Endothelial cell of umbilical vein (primary cell): Measurements from ENCODE around the gene SPINT3. TPM values are rescaled to one million over a fixed set of nuclear protein-coding genes. Genes with fewer than 3 reads are reported as not detected.

Experiments
- BruUV-seq: library from RNA; stranded (reverse); fragments of 400-500 nt; replicated peaks from 2 replicates; lab custom pipeline; 2021; lab: Mats Ljungman, UMichigan
- CTCF ChIA-PET: fragments of 300-600, 350-600 bp; sonication (Branson Sonifier 250); formaldehyde crosslinking; loops from one replicate; lab custom pipeline; 2021; ENCODE audit warnings: antibody characterized with exemption, inconsistent platforms; lab: Charles Lee
- POLR2A ChIA-PET: fragments of 300-600, 350-600 bp; sonication (Branson Sonifier 250); formaldehyde crosslinking; loops from one replicate; lab custom pipeline; 2021; ENCODE audit warnings: antibody characterized with exemption, inconsistent platforms; lab: Charles Lee
- DNase-seq: peaks from one replicate; pipeline ENCODE4 v3.0.0-alpha.2; 2011; ENCODE audit warnings: low read depth, low spot score
- FAIRE-seq: peaks from 2 replicates; lab custom pipeline; 2011; peaks lifted over from hg19 to GRCh38; lab: Jason Lieb, UNC
- H2AFZ ChIP-seq: 2 replicates; pipeline ENCODE4 v1.6.0; 2012; ENCODE audit warnings: low read depth, low read length, control low read depth, inconsistent platforms
- H3K27ac ChIP-seq: 2 replicates; pipeline ENCODE4 v1.5.1; 2011; ENCODE audit warnings: low read depth, mild to moderate bottlenecking, control low read depth, low read length, moderate library complexity; ENCODE audit not compliant: insufficient read depth
- H3K27me3 ChIP-seq, 2 experiments: 2 replicates each; pipeline versions ENCODE4 v1.6.0 to v1.6.1; 2011; ENCODE audit warnings: low read length in 2 of 2, mixed read lengths in 1 of 2; ENCODE audit not compliant: control insufficient read depth in 2 of 2, insufficient read depth in 2 of 2
- H3K36me3 ChIP-seq, 2 experiments: 2 replicates in 1 of 2; 3 replicates in 1 of 2; pipeline ENCODE4 v1.5.1; 2011; ENCODE audit warnings: low read length in 2 of 2, mild to moderate bottlenecking in 1 of 2, moderate library complexity in 1 of 2; ENCODE audit not compliant: control insufficient read depth in 2 of 2, insufficient read depth in 2 of 2; ENCODE audit errors: extremely low read depth in 1 of 2
- H3K4me1 ChIP-seq: 3 replicates; pipeline ENCODE4 v1.5.1; 2011; ENCODE audit warnings: mild to moderate bottlenecking, low read length; ENCODE audit not compliant: control insufficient read depth, insufficient read depth; ENCODE audit errors: extremely low read depth
- H3K4me2 ChIP-seq: 2 replicates; pipeline ENCODE4 v1.6.1; 2011; ENCODE audit warnings: low read length, control low read depth, mixed read lengths; ENCODE audit not compliant: insufficient read depth
- H3K4me3 ChIP-seq, 3 experiments: fragments of 200-600 bp in 1 of 3; sonication (generic), shearing (Covaris generic) in 1 of 3; replicated peaks in 1 of 3; 2 replicates each; pipeline ENCODE4 v1.5.1; 2011 to 2016; ENCODE audit warnings: control low read depth in 3 of 3, low read length in 3 of 3, mild to moderate bottlenecking in 2 of 3, inconsistent platforms in 1 of 3, low read depth in 1 of 3, moderate library complexity in 1 of 3; ENCODE audit not compliant: insufficient read depth in 1 of 3
- H3K79me2 ChIP-seq: 2 replicates; pipeline ENCODE4 v1.6.0; 2012; ENCODE audit warnings: low read length, inconsistent platforms; ENCODE audit not compliant: control insufficient read depth, insufficient read depth
- H3K9ac ChIP-seq: replicated peaks from 2 replicates; pipeline ENCODE3; 2011; ENCODE audit warnings: low read length, control low read depth; ENCODE audit not compliant: insufficient read depth; ENCODE audit errors: extremely low read depth
- H3K9me1 ChIP-seq: replicated peaks from 3 replicates; pipeline ENCODE4 v1.6.0; 2011; ENCODE audit warnings: mild to moderate bottlenecking, low read length; ENCODE audit not compliant: control insufficient read depth, insufficient read depth; ENCODE audit errors: extremely low read depth
- H3K9me3 ChIP-seq: replicated peaks from 2 replicates; pipeline ENCODE4 v1.5.1; 2012; ENCODE audit warnings: low read length, inconsistent platforms; ENCODE audit not compliant: control insufficient read depth, insufficient read depth
- H4K20me1 ChIP-seq: replicated peaks from 2 replicates; pipeline ENCODE3; 2011; ENCODE audit warnings: mild to moderate bottlenecking, low read length; ENCODE audit not compliant: control insufficient read depth, insufficient read depth; ENCODE audit errors: extremely low read depth
- CTCF ChIP-seq, 2 donors: IDR thresholded peaks; 1 replicate in 1 of 2; 2 replicates in 1 of 2; pipeline ENCODE4 v1.5.1; 2011; ENCODE audit warnings: low read length in 2 of 2, mild to moderate bottlenecking in 2 of 2, moderate library complexity in 2 of 2, control low read depth in 1 of 2, inconsistent platforms in 1 of 2, low read depth in 1 of 2; ENCODE audit not compliant: insufficient read depth in 1 of 2; ENCODE audit errors: extremely low read depth in 1 of 2
- EZH2 ChIP-seq: IDR thresholded peaks from 2 replicates; pipeline ENCODE4 v1.6.1; 2012; ENCODE audit warnings: borderline replicate concordance, low read depth, mild to moderate bottlenecking, moderate library complexity, low read length, inconsistent platforms; ENCODE audit not compliant: severe bottlenecking
- FOS ChIP-seq: IDR thresholded peaks from 2 replicates; pipeline ENCODE4 v1.6.1; 2011; ENCODE audit warnings: mild to moderate bottlenecking, low read length, moderate library complexity, borderline replicate concordance; ENCODE audit not compliant: insufficient read depth
- GATA2 ChIP-seq: IDR thresholded peaks from 2 replicates; pipeline ENCODE4 v1.7.0; 2011; ENCODE audit warnings: low read depth, mild to moderate bottlenecking, moderate library complexity, mixed read lengths, low read length; ENCODE audit not compliant: insufficient read length, insufficient read depth
- JUN ChIP-seq: IDR thresholded peaks from 2 replicates; pipeline ENCODE4 v1.6.1; 2011; ENCODE audit warnings: borderline replicate concordance, low read depth; ENCODE audit not compliant: insufficient read length, insufficient read depth
- MAX ChIP-seq: IDR thresholded peaks from 2 replicates; pipeline ENCODE4 v1.6.1; 2011; ENCODE audit not compliant: insufficient read depth, insufficient read length
- MYC ChIP-seq: IDR thresholded peaks from one replicate; pipeline ENCODE4 v1.6.1; 2011; ENCODE audit warnings: mild to moderate bottlenecking, low read depth, low read length
- POLR2A ChIP-seq: IDR thresholded peaks from 2 replicates; pipeline ENCODE4 v1.6.1; 2012; ENCODE audit warnings: low read depth, mild to moderate bottlenecking, control low read depth, low read length
- POLR2AphosphoS5 ChIP-seq: IDR thresholded peaks from 2 replicates; pipeline ENCODE4 v1.6.1; 2012; ENCODE audit warnings: low read depth, mild to moderate bottlenecking, control low read depth, low read length, moderate library complexity; ENCODE audit not compliant: insufficient read depth
- dilution Hi-C: fragments of 300-500 bp; cut with MboI; formaldehyde crosslinking; loops from one replicate; pipeline ENCODE4 v1.15.0; 2019; ENCODE audit warnings: low sequenced_read_pairs; ENCODE audit not compliant: extremely low pct_ligation_motif_present
- intact Hi-C: fragments of 100-400 bp; cut with micrococcal nuclease; formaldehyde crosslinking; loops from one replicate; pipeline ENCODE4 v1.10.0; 2022
- polyA plus RNA-seq, 4 experiments: library from polyadenylated mRNA; depleted of rRNA in 3 of 4; stranded (reverse) in 3 of 4; unstranded in 1 of 4; fragments of >200 nt; gene quantifications; 2 replicates each; pipeline versions ENCODE4 v1.2.1 to v1.2.3, GENCODE V29; 2011 to 2012; ENCODE audit warnings: missing spikeins in 1 of 4
- total RNA-seq: library from RNA; stranded (reverse); gene quantifications from 2 replicates; pipeline ENCODE4 v1.2.3, GENCODE V29; 2021

The SPINT3 gene
- total and polyA plus RNA-seq, 2 donors (not counting 3 experiments of a cell fraction or from before 2014, with no cell fraction given) = not detected

- H3K27ac ChIP-seq = no peak overlapping the region
- H3K4me1 ChIP-seq = no peaks in the 10 kb centered on the region
- dilution Hi-C loops (no loop called here), intact Hi-C loops (no loop called here)
- DNase-seq (no peak), FAIRE-seq (no peak)
- no peaks in the 10 kb centered on the region for H3K36me3 ChIP-seq
- H3K9me3 ChIP-seq = no peaks in the 10 kb centered on the region
- POLR2A ChIA-PET = no interaction called here
- no peak overlapping the region for H3K9ac ChIP-seq
- H3K4me3 ChIP-seq = no peak overlapping the region
- CTCF ChIA-PET = no interaction called here
- peaks cover 0 to 3% of the 10 kb centered on the region in 2 experiments for H3K27me3 ChIP-seq
- no peak for TF ChIP-seq MYC
- TF ChIP-seq CTCF (IDR thresholded peaks at IDR 0.05; ENCODE audit: extremely low read depth in 1 of 2, insufficient read depth in 1 of 2, low read depth in 1 of 2, low read length in 2 of 2) = no peak
- no peak for TF ChIP-seq FOS
- no peak for TF ChIP-seq POLR2AphosphoS5
- no peak for TF ChIP-seq POLR2A
- no peak for TF ChIP-seq GATA2
- TF ChIP-seq EZH2 = no peak
- TF ChIP-seq MAX = no peak
- no peak for TF ChIP-seq JUN
- no peaks in the 10 kb centered on the region for H3K9me1 ChIP-seq
- no peaks in the 10 kb centered on the region for H3K79me2 ChIP-seq
- H3K4me2 ChIP-seq = no peak overlapping the region
- no peaks in the 10 kb centered on the region for H4K20me1 ChIP-seq
- no TSS peak for BruUV-seq
- no peak overlapping the region for H2AFZ ChIP-seq
Observed at GRCh38 chr20:45506398-45506797, 9.0 kb downstream of the SPINT3 start.
